NOMO-1 treated with dmso at 0.1 percent for 144 hours (cell line): Measurements from ENCODE around the gene KSR1.
A peak's percentile ranks its signal among the peaks of the same experiment; 100 is the strongest.
"Not testable (repeated sequence)": the region's sequence is repeated elsewhere in the genome, so short reads cannot be mapped to it uniquely, and the experiment has no call there.

Experiments
- DNase-seq: peaks from one replicate; lab custom pipeline; 2025; ENCODE audit not compliant: unreplicated experiment; lab: John Stamatoyannopoulos, UW

The KSR1 gene

GRCh38 chr17:27651411-27652345 lies 195.4 kb downstream of the KSR1 start:
- DNase-seq: no peak

GRCh38 chr17:27653449-27653971 lies 197.3 kb downstream of the KSR1 start:
- DNase-seq: not testable (repeated sequence)

GRCh38 chr17:27654136-27654535 lies 197.9 kb downstream of the KSR1 start:
- DNase-seq: no peak

GRCh38 chr17:27654654-27655524 lies 198.6 kb downstream of the KSR1 start:
- peak; percentile 78 for DNase-seq

GRCh38 chr17:27655525-27656111 lies 199.4 kb downstream of the KSR1 start:
- not testable (repeated sequence) for DNase-seq

- DNase-seq: not testable (repeated sequence)
Measured at GRCh38 chr17:27656620-27657019, 200.4 kb downstream of the KSR1 start.

GRCh38 chr17:27657620-27658019 lies 201.4 kb downstream of the KSR1 start:
- no peak for DNase-seq

- DNase-seq: no peak
Measured at GRCh38 chr17:27659683-27660082, 203.4 kb downstream of the KSR1 start.

GRCh38 chr17:27660436-27660835 lies 204.2 kb downstream of the KSR1 start:
- DNase-seq: no peak

- DNase-seq: no peak
Measured at GRCh38 chr17:27663936-27664605, 207.8 kb downstream of the KSR1 start.

- DNase-seq: no peak
Measured at GRCh38 chr17:27664606-27664965, 208.3 kb downstream of the KSR1 start.

GRCh38 chr17:27665549-27665948 lies 209.3 kb downstream of the KSR1 start:
- no peak for DNase-seq

GRCh38 chr17:27666270-27666669 lies 210.0 kb downstream of the KSR1 start:
- not testable (repeated sequence) for DNase-seq

- DNase-seq: no peak
Measured at GRCh38 chr17:27666831-27667560, 210.7 kb downstream of the KSR1 start.

GRCh38 chr17:27667656-27668487 lies 211.6 kb downstream of the KSR1 start:
- DNase-seq: no peak

- DNase-seq: no peak
Measured at GRCh38 chr17:27668488-27668823, 212.2 kb downstream of the KSR1 start.

- DNase-seq: no peak
Measured at GRCh38 chr17:27669136-27669535, 212.9 kb downstream of the KSR1 start.

- DNase-seq: no peak
Measured at GRCh38 chr17:27669850-27670249, 213.6 kb downstream of the KSR1 start.
